Measurements from ENCODE around the gene ACE.

Gene ACE

GRCh38 chr17:63476854-63477479, at the start of gene ACE:
ACE (plus strand) TSS chr17:63477061; CDS start chr17:63477095, 34 bp downstream.
- DNase-seq (ENCODE audit: low spot score), result peak; percentile 53

GRCh38 chr17:63429766-63430165, 47.1 kb upstream of the ACE start:
- DNase-seq (ENCODE audit: low spot score), result no peak

GRCh38 chr17:63430223-63430622, 46.6 kb upstream of the ACE start:
- no peak for DNase-seq (ENCODE audit: low spot score)

- DNase-seq (ENCODE audit: low spot score), result no peak
Observed at GRCh38 chr17:63431618-63431938, 45.3 kb upstream of the ACE start.

- DNase-seq (ENCODE audit: low spot score), result no peak
Observed at GRCh38 chr17:63431939-63432804, 44.7 kb upstream of the ACE start.

GRCh38 chr17:63433746-63434591, 42.9 kb upstream of the ACE start:
- DNase-seq (ENCODE audit: low spot score), result peak; percentile 33

- DNase-seq (ENCODE audit: low spot score), result peak; percentile 70
Observed at GRCh38 chr17:63434951-63435571, 41.8 kb upstream of the ACE start.

GRCh38 chr17:63435681-63436522, 41.0 kb upstream of the ACE start:
- peak; percentile 58 for DNase-seq (ENCODE audit: low spot score)

GRCh38 chr17:63436523-63437110, 40.2 kb upstream of the ACE start:
- no peak for DNase-seq (ENCODE audit: low spot score)

- no peak for DNase-seq (ENCODE audit: low spot score)
Observed at GRCh38 chr17:63437287-63438091, 39.4 kb upstream of the ACE start.

GRCh38 chr17:63438092-63439051, 38.5 kb upstream of the ACE start:
- DNase-seq (ENCODE audit: low spot score), result no peak

GRCh38 chr17:63439687-63440086, 37.2 kb upstream of the ACE start:
- no peak for DNase-seq (ENCODE audit: low spot score)

GRCh38 chr17:63440127-63440769, 36.6 kb upstream of the ACE start:
- no peak for DNase-seq (ENCODE audit: low spot score)

- DNase-seq (ENCODE audit: low spot score), result no peak
Observed at GRCh38 chr17:63440770-63441335, 36.0 kb upstream of the ACE start.

- DNase-seq (ENCODE audit: low spot score), result no peak
Observed at GRCh38 chr17:63441654-63442053, 35.2 kb upstream of the ACE start.

- no peak for DNase-seq (ENCODE audit: low spot score)
Observed at GRCh38 chr17:63442074-63442473, 34.8 kb upstream of the ACE start.

- no peak for DNase-seq (ENCODE audit: low spot score)
Observed at GRCh38 chr17:63442549-63443035, 34.3 kb upstream of the ACE start.

GRCh38 chr17:63443053-63443452, 33.8 kb upstream of the ACE start:
- DNase-seq (ENCODE audit: low spot score), result no peak

All from kidney tubule cell (primary cell).